Suprapubic skin (tissue), 4 donors: ENCODE results near the gene SOX6.

Experiments used
- CTCF ChIP-seq, 2 donors: fragments of 200-600 bp in 1 of 2; fragments of 450-650 bp in 1 of 2; sonication (generic) in 1 of 2; IDR thresholded peaks; one replicate each; pipeline ENCODE4 v1.5.1; 2016 to 2019; ENCODE audit warnings: antibody characterized with exemption in 2 of 2, mild to moderate bottlenecking in 1 of 2, moderate library complexity in 1 of 2
- EP300 ChIP-seq: sonication (generic); formaldehyde crosslinking; IDR thresholded peaks from one replicate; pipeline ENCODE4 v1.6.1; 2017; ENCODE audit warnings: antibody characterized with exemption
- POLR2A ChIP-seq, 2 donors: fragments of 450-650 bp; IDR thresholded peaks; one replicate each; pipeline ENCODE4 v1.6.1; 2017; ENCODE audit warnings: antibody characterized with exemption in 2 of 2, mild to moderate bottlenecking in 2 of 2, moderate library complexity in 2 of 2
- POLR2AphosphoS5 ChIP-seq, 3 donors: sonication (generic); formaldehyde crosslinking; IDR thresholded peaks; one replicate each; pipeline ENCODE4 v1.6.1; 2017; ENCODE audit warnings: antibody characterized with exemption in 3 of 3

GRCh38 chr11:15976433-15977045 is 379.8 kb downstream of the SOX6 start:
- TF ChIP-seq CTCF (IDR thresholded peaks at IDR 0.05) (no peak), POLR2AphosphoS5 (IDR thresholded peaks at IDR 0.05) (no peak), POLR2A (IDR thresholded peaks at IDR 0.05) (no peak), EP300 (no peak)
